Astrocyte of the spinal cord (primary cell): ENCODE results near the gene SLIT3.

Experiments used
- DNase-seq: peaks from one replicate; pipeline ENCODE4 v3.0.0; 2011; ENCODE audit warnings: low read depth, low spot score
- H3K4me3 ChIP-seq: 2 replicates; pipeline ENCODE4 v1.5.1; 2011; ENCODE audit warnings: low read depth, mild to moderate bottlenecking, low read length, moderate library complexity
- in situ Hi-C: cut with HindIII; loops from 2 replicates; pipeline ENCODE4 v1.10.0; 2017; ENCODE audit warnings: low sequenced_read_pairs
- TF ChIP-seq, protein P1 (sequence below): IDR thresholded peaks from 2 replicates; pipeline ENCODE4 v1.5.1; 2012; ENCODE audit warnings: low read depth, mild to moderate bottlenecking, low read length, inconsistent platforms

SLIT3 gene

DNA sequence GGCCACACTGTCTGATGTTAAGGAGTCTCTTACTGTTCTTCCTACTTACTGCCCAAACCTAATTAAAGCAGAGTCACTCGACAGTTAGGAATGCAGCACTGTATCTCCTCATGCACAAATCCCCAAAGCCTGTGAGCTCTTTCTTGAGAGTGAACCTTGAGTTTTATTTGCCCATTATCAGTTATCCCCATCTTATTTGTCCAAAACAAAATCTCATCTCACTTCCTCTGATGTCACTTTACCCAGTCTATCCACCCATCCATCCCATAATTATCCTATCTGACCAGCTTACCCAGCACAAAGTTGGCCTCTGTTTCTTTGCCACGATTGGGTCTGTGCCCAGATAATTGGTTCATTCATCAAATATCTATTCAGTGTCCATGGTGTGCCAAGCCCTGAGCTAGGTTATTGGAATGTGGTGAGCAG, 250.8 kb downstream of the SLIT3 start:
- DNase-seq = peak; percentile 4
- TF ChIP-seq, protein P1, sequence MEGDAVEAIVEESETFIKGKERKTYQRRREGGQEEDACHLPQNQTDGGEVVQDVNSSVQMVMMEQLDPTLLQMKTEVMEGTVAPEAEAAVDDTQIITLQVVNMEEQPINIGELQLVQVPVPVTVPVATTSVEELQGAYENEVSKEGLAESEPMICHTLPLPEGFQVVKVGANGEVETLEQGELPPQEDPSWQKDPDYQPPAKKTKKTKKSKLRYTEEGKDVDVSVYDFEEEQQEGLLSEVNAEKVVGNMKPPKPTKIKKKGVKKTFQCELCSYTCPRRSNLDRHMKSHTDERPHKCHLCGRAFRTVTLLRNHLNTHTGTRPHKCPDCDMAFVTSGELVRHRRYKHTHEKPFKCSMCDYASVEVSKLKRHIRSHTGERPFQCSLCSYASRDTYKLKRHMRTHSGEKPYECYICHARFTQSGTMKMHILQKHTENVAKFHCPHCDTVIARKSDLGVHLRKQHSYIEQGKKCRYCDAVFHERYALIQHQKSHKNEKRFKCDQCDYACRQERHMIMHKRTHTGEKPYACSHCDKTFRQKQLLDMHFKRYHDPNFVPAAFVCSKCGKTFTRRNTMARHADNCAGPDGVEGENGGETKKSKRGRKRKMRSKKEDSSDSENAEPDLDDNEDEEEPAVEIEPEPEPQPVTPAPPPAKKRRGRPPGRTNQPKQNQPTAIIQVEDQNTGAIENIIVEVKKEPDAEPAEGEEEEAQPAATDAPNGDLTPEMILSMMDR = no peak
- in situ Hi-C loops = no loop called here
- no peak overlapping the region for H3K4me3 ChIP-seq

DNA sequence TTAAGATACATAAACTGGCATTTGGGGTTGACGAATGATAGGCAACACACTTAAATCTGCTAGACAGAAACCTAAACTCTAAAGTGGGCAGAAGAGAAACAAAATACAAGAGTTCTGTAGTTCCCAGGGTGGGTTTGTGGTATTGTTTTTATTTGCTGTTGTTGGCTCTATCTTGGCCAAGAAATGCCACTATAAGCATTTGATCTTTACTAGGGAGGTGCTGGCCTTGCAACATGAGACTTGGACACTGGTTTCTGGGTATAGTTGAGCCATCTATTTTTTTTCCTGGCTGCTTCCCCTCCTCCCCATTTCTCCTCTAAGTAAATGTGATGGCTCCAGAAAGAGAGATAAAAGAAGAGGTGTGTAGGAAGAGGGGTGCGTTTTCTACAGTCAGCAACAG, 251.2 kb downstream of the SLIT3 start:
- DNase-seq = no peak
- in situ Hi-C loops = no loop called here

DNA sequence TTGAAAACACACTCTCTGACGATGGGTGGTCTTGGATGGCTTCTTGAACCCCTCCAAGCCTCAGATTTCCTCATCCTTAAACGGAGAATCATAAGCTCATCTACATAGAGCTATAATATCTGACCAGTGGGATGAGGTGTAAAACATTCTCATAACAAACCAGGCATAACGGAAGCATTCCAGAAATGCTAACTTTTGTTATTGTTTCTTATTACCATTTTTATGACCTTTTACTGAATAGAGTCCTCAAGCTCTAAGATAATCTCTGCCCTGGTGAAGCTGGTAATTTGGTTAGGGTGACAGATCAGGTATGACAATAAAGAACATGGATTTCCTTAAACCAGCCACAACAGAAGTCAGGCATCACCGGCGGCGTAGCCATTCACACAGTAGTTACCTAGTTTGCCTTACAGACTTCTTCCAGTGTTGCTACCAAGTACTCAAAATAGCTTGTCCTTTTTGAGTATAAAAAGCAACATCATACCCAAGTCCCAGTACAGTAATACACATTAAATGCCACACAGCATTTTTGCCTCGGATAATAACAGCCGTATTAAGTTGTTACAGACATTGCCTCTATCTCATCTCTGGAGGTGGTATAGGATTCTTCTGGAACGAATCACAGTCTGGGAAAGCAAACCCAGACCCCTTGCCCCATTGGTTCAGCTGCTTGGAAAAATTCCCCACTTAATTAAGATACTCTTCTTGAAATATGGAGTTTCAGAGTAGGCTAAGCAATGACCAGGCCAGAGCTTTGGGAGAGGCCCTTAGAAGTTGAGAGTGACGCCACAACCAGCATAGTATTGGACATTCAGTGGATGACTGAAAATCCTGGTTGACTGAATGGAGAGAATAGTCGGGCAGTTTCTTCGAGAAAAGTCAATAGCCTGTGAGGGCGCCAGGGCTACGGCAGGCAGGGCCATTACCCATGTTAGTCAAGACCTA, 252.5 kb downstream of the SLIT3 start:
- no peak overlapping the region for H3K4me3 ChIP-seq
- in situ Hi-C loops = no loop called here
- DNase-seq = no peak
- TF ChIP-seq, protein P1 = no peak

More for the DNA sequence above, 251.2 kb downstream of the SLIT3 start:
- no peak overlapping the region for H3K4me3 ChIP-seq
- TF ChIP-seq, protein P1 = no peak

DNA sequence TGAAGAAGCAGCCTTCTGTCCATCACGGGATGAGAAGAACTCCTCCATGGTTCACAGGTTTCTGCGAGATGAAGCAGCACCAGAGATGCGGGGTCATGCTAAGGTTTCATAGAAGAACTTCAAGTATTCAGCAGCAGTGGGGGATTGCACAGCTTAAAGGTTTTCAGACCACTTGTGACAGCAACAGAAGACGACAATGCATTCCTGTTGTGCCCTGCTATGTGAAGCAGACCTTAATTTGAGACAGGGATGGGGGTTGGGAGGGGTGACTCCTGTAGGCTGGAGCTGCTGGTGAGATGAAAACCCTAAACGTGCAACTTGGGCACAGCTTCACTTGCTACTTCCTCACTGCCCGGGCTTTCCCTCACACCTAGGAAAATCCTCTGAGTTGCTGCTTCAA, 256.0 kb downstream of the SLIT3 start:
- H3K4me3 ChIP-seq = no peak overlapping the region
- no peak for DNase-seq
- TF ChIP-seq, protein P1 = no peak
- in situ Hi-C loops = no loop called here

DNA sequence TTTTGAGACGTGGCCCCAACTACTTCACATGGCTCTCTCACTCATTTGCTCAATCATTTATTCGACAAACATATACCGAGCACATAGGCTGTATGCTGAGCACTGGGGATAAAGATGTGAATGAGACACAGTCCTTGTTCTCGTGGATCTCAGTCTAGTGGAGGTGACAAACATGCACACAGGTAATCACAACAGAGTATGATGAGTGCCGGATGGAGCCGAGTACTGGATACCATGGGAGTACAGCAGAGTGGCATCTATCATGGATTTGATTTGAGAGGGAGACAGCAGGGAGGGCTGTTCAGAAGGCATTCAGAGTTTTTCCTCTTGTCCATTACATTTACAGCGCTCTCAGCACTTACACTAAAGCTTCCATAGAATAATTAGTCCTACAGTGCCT, 259.8 kb downstream of the SLIT3 start:
- in situ Hi-C loops = no loop called here
- H3K4me3 ChIP-seq = no peak overlapping the region
- no peak for DNase-seq
- TF ChIP-seq, protein P1 = no peak

DNA sequence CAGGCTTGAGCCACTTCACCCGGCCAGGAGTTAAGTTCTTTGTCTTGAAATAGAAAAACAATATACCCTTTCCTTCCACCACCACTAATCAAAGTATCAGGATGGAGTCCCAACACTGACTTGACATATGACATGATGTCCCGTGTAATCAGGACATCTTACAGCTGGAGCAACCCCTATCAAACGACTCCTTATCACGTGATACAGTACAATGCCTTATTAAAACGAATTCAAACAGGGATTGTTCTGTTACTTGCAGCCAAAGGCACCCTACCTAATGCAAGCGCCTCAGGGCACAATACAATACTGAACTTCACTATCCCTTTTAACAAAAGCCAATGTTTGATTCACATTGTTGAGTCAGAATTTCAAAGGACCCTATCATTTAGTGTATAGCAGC, 261.3 kb downstream of the SLIT3 start:
- TF ChIP-seq, protein P1 = no peak
- in situ Hi-C loops = no loop called here
- no peak for DNase-seq
- H3K4me3 ChIP-seq = no peak overlapping the region
